Measurements from ENCODE around the gene MRPL58. TPM values are rescaled to one million over a fixed set of nuclear protein-coding genes. Genes with fewer than 3 reads are reported as not detected.

Gene MRPL58
- total and polyA plus RNA-seq, 10 of the 15 experiments (the other 5 are each of a cell fraction or from before 2014, with no cell fraction given), result 23.0 to 64.3 (median 51.9) TPM

- Histone ChIP-seq H3K79me2 (ENCODE audit: control insufficient read depth, insufficient read depth, low read length) (no peaks in the 10 kb centered on the region), H3K4me2 (ENCODE audit: control insufficient read depth, insufficient read depth) (peak overlapping the region; percentile 97), H3K27ac (ENCODE audit: control insufficient read depth, insufficient read depth) (peak overlapping the region; percentile 72), H3K9me3 (replicated peaks; ENCODE audit: control insufficient read depth, insufficient read depth, low read length) (no peaks in the 10 kb centered on the region; the same call in 2 of the 3 replicates), H3K4me3 (peak overlapping the region; percentile 84), H3K27me3 (replicated peaks in 1 of 2; ENCODE audit: control insufficient read depth in 2 of 2, insufficient read depth in 2 of 2, low read length in 1 of 2) (no peaks in the 10 kb centered on the region), H3K9ac (ENCODE audit: control insufficient read depth, insufficient read depth, low read length) (peak overlapping the region; percentile 84), H4K20me1 (ENCODE audit: control insufficient read depth, insufficient read depth) (no peaks in the 10 kb centered on the region), H3K4me1 (ENCODE audit: control insufficient read depth, insufficient read depth, low read length) (0 out of 2 replicates have a peak, but pooled peaks cover 4% of the 10 kb centered on the region), H3K36me3 (ENCODE audit: control insufficient read depth in 2 of 2, insufficient read depth in 2 of 2, low read length in 1 of 2) (peaks cover 2 to 4% of the 10 kb centered on the region in 2 experiments; a peak in 2 of 4 replicates), H2AFZ (ENCODE audit: control insufficient read depth, low read depth, low read length) (peak overlapping the region; percentile 80)
- POLR2A ChIA-PET, result interaction anchor here (0.5 to 1.7 kb wide), 6 partner anchors 9 to 163 kb away, joined by 3 to 11 read pairs (median 4); partner anchors contain the start of genes ATP5PD, FDXR, KCTD2 and MRPL58
- ATAC-seq (peak; percentile 86), FAIRE-seq (peak; percentile 90), DNase-seq (ENCODE audit: low read depth, low spot score) (peak; percentile 88)
- intact Hi-C loops (cut with micrococcal nuclease; ENCODE audit: unreplicated experiment) (loop anchor here (1.0 to 10.0 kb wide), 3 partner anchors 13 to 148 kb away; partner anchors contain the start of genes KCTD2 and SUMO2), in situ Hi-C loops (cut with MboI) (no loop called here)
- WGBS (ENCODE audit: insufficient coverage, insufficient replicate concordance, low lambda C conversion rate, missing lambda C conversion rate), result under 1% methylated on average over 43 of the region's 43 CpGs
- BruUV-seq (replicated peaks), result no TSS peak
- CTCF ChIA-PET, result interaction anchor here (1.1 to 3.4 kb wide), 8 partner anchors 12 to 167 kb away, joined by 3 to 23 read pairs (median 6); partner anchors contain the start of genes ATP5PD and KCTD2
- SMC1A ChIA-PET (ENCODE audit: uncharacterized antibody, unreplicated experiment), result interaction anchor here (0.7 to 2.2 kb wide), 6 partner anchors 12 to 378 kb away, joined by 3 to 6 read pairs (median 3); partner anchors contain the start of genes ARMC7, ATP5PD, KCTD2 and MRPL58
- RAD21 ChIA-PET (ENCODE audit: unreplicated experiment), result interaction anchor here (0.9 to 2.3 kb wide), 7 partner anchors 14 to 83 kb away, joined by 3 to 7 read pairs (median 5); partner anchors contain the start of gene MRPL58
- TF ChIP-seq RUNX3 (IDR thresholded peaks at IDR 0.05; ENCODE audit: low read length) (peak; percentile 65), RAD21 (IDR thresholded peaks at IDR 0.05; ENCODE audit: insufficient read depth, low read depth, low read length) (no peak), IRF3 (IDR thresholded peaks at IDR 0.05) (no peak), BHLHE40 (IDR thresholded peaks at IDR 0.05; ENCODE audit: borderline replicate concordance in 1 of 2, low read depth in 2 of 2, low read length in 1 of 2) (peak in 1 of 2 experiments; percentile 82; a peak in 2 of 4 replicates), FOS (IDR thresholded peaks at IDR 0.05; ENCODE audit: borderline replicate concordance, extremely low read depth, insufficient read length) (no peak), RB1 (IDR thresholded peaks at IDR 0.05; ENCODE audit: borderline replicate concordance) (peak; percentile 46; the same call in 1 of the 2 replicates), BMI1 (IDR thresholded peaks at IDR 0.05; ENCODE audit: borderline replicate concordance) (no peak), ZNF622 (IDR thresholded peaks at IDR 0.05) (no peak), POLR2AphosphoS2 (IDR thresholded peaks at IDR 0.05; ENCODE audit: low read depth, low read length) (0 out of 2 replicates have a peak, but pooled peaks have one; percentile 18), CREB1 (IDR thresholded peaks at IDR 0.05; ENCODE audit: low read depth) (peak; percentile 45; the same call in 1 of the 2 replicates), TAF1 (IDR thresholded peaks at IDR 0.05; ENCODE audit: borderline replicate concordance, low read depth, low read length) (0 out of 2 replicates have a peak, but pooled peaks have one; percentile 33), CEBPB (IDR thresholded peaks at IDR 0.05; ENCODE audit: borderline replicate concordance in 1 of 2, low read depth in 2 of 2, low read length in 2 of 2) (no peak), ATF7 (IDR thresholded peaks at IDR 0.05; ENCODE audit: low read depth) (no peak; the same call in 1 of the 2 replicates), HCFC1 (IDR thresholded peaks at IDR 0.05; ENCODE audit: low read length) (no peak), NFIC (IDR thresholded peaks at IDR 0.05; ENCODE audit: low read depth, low read length) (no peak), MXI1 (IDR thresholded peaks at IDR 0.05; ENCODE audit: low read depth, low read length) (no peak), EED (IDR thresholded peaks at IDR 0.05; ENCODE audit: low read depth) (no peak), SRF (IDR thresholded peaks at IDR 0.05; ENCODE audit: low read depth in 2 of 2, low read length in 2 of 2) (no peak), CBX3 (IDR thresholded peaks at IDR 0.05; ENCODE audit: borderline replicate concordance, low read depth) (no peak), TCF3 (IDR thresholded peaks at IDR 0.05; ENCODE audit: borderline replicate concordance, insufficient read depth, low read depth, low read length) (peak; percentile 41; the same call in 1 of the 2 replicates)
- TF ChIP-seq, protein P1, sequence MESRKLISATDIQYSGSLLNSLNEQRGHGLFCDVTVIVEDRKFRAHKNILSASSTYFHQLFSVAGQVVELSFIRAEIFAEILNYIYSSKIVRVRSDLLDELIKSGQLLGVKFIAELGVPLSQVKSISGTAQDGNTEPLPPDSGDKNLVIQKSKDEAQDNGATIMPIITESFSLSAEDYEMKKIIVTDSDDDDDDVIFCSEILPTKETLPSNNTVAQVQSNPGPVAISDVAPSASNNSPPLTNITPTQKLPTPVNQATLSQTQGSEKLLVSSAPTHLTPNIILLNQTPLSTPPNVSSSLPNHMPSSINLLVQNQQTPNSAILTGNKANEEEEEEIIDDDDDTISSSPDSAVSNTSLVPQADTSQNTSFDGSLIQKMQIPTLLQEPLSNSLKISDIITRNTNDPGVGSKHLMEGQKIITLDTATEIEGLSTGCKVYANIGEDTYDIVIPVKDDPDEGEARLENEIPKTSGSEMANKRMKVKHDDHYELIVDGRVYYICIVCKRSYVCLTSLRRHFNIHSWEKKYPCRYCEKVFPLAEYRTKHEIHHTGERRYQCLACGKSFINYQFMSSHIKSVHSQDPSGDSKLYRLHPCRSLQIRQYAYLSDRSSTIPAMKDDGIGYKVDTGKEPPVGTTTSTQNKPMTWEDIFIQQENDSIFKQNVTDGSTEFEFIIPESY (IDR thresholded peaks at IDR 0.05), result no peak
These were observed 21.9 kb downstream of the MRPL58 start for GRCh38 chr17:75034236-75034908.

All from GM12878 (cell line).